ENCODE results near the gene TMEM244.

DNA sequence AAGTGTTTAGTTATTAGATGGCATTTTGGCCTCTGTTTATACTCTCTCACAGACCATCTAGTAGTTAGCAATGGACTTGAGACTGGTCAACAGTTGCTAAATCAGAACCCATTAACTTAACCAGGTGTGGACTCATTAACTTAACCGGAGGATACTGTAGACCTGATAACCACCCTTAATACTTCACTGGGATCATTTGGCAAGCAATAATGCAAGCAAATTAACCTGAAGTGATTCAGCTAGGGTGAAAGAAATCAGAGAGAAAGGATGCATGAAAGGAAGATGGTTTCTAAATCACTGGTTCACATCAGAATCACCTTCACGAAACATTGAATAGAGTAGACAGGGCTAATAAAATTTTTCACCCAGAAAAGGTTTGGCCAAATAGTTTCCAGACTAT lies 73.3 kb downstream of the TMEM244 start:
- no peak for TF ChIP-seq EZH2 (IDR thresholded peaks at IDR 0.05; ENCODE audit: borderline replicate concordance, low read length)
- TF ChIP-seq, protein P1, sequence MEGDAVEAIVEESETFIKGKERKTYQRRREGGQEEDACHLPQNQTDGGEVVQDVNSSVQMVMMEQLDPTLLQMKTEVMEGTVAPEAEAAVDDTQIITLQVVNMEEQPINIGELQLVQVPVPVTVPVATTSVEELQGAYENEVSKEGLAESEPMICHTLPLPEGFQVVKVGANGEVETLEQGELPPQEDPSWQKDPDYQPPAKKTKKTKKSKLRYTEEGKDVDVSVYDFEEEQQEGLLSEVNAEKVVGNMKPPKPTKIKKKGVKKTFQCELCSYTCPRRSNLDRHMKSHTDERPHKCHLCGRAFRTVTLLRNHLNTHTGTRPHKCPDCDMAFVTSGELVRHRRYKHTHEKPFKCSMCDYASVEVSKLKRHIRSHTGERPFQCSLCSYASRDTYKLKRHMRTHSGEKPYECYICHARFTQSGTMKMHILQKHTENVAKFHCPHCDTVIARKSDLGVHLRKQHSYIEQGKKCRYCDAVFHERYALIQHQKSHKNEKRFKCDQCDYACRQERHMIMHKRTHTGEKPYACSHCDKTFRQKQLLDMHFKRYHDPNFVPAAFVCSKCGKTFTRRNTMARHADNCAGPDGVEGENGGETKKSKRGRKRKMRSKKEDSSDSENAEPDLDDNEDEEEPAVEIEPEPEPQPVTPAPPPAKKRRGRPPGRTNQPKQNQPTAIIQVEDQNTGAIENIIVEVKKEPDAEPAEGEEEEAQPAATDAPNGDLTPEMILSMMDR (conservative IDR thresholded peaks at IDR 0.05 in 1 of 2, IDR thresholded peaks at IDR 0.05 in 1 of 2; ENCODE audit: extremely low read depth in 1 of 2, insufficient read depth in 1 of 2, low read depth in 1 of 2, low read length in 2 of 2) = no peak

Data from mammary epithelial cell (primary cell).